Neutrophil (primary cell): ENCODE results near the gene AGAP1.

Experiments used
- H3K27ac ChIP-seq: fragments of 200-600 bp; sonication (generic); 2 replicates; pipeline ENCODE4 v1.5.1; 2016; ENCODE audit warnings: mild to moderate bottlenecking, moderate library complexity
- H3K27me3 ChIP-seq: fragments of 200-600 bp; sonication (generic); 2 replicates; pipeline ENCODE4 v1.6.0; 2016; ENCODE audit warnings: mild to moderate bottlenecking
- H3K36me3 ChIP-seq: fragments of 200-600 bp; sonication (generic); 2 replicates; pipeline ENCODE4 v1.5.1; 2017
- H3K4me1 ChIP-seq, 2 experiments: fragments of 200-600 bp in 1 of 2; sonication (generic) in 1 of 2; 1 replicate in 1 of 2; 2 replicates in 1 of 2; pipeline versions ENCODE4 v1.5.1 to v1.6.1; 2013 to 2016; ENCODE audit warnings: low read depth in 1 of 2, low read length in 1 of 2, mild to moderate bottlenecking in 1 of 2, moderate library complexity in 1 of 2; ENCODE audit not compliant: control insufficient read depth in 1 of 2, insufficient read depth in 1 of 2
- H3K4me3 ChIP-seq, 2 experiments: fragments of 200-600 bp in 1 of 2; sonication (generic) in 1 of 2; 1 replicate in 1 of 2; 2 replicates in 1 of 2; pipeline ENCODE4 v1.5.1; 2013 to 2016; ENCODE audit warnings: low read depth in 1 of 2, low read length in 1 of 2, mild to moderate bottlenecking in 1 of 2, moderate library complexity in 1 of 2
- H3K9me3 ChIP-seq: fragments of 200-600 bp; sonication (generic); 2 replicates; pipeline ENCODE4 v1.5.1; 2016
- TF ChIP-seq, protein P1 (sequence below): fragments of 200-600 bp; sonication (generic); IDR thresholded peaks from 2 replicates; pipeline ENCODE4 v1.5.1; 2016; ENCODE audit warnings: antibody characterized with exemption

Gene AGAP1

GRCh38 chr2:235569837-235570236 lies 76.0 kb downstream of the AGAP1 start:
- TF ChIP-seq, protein P1, sequence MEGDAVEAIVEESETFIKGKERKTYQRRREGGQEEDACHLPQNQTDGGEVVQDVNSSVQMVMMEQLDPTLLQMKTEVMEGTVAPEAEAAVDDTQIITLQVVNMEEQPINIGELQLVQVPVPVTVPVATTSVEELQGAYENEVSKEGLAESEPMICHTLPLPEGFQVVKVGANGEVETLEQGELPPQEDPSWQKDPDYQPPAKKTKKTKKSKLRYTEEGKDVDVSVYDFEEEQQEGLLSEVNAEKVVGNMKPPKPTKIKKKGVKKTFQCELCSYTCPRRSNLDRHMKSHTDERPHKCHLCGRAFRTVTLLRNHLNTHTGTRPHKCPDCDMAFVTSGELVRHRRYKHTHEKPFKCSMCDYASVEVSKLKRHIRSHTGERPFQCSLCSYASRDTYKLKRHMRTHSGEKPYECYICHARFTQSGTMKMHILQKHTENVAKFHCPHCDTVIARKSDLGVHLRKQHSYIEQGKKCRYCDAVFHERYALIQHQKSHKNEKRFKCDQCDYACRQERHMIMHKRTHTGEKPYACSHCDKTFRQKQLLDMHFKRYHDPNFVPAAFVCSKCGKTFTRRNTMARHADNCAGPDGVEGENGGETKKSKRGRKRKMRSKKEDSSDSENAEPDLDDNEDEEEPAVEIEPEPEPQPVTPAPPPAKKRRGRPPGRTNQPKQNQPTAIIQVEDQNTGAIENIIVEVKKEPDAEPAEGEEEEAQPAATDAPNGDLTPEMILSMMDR = no peak
- peaks cover 20% of the 10 kb centered on the region for H3K27me3 ChIP-seq
- H3K27ac ChIP-seq = no peak overlapping the region
- H3K36me3 ChIP-seq = no peaks in the 10 kb centered on the region
- no peak overlapping the region for H3K4me3 ChIP-seq
- H3K9me3 ChIP-seq = no peaks in the 10 kb centered on the region
- no peaks in the 10 kb centered on the region for H3K4me1 ChIP-seq

DNA sequence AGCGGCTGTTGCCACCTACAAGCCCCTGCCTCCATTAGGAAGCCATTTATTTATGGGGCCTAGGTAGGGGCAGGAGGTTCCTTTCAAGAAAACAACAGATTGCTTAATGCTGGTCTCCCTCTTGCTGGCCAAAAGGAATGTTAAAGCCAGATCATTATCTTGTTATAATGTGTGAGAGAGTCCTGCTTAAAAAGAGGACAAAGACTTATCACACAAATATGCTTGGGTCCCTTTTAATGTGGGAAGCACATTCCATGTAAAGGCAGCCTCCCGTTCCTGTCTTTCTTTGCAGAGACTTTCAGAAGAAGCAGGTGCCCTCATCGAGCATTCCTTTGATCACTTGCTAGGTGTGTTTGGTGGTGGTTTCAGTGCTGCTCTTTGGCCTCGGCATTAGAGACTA lies 76.4 kb downstream of the AGAP1 start:
- H3K27me3 ChIP-seq = peaks cover 20% of the 10 kb centered on the region
- no peaks in the 10 kb centered on the region for H3K9me3 ChIP-seq
- H3K27ac ChIP-seq = no peak overlapping the region
- H3K36me3 ChIP-seq = no peaks in the 10 kb centered on the region
- H3K4me1 ChIP-seq = no peaks in the 10 kb centered on the region
- TF ChIP-seq, protein P1 = no peak
- H3K4me3 ChIP-seq = no peak overlapping the region

DNA sequence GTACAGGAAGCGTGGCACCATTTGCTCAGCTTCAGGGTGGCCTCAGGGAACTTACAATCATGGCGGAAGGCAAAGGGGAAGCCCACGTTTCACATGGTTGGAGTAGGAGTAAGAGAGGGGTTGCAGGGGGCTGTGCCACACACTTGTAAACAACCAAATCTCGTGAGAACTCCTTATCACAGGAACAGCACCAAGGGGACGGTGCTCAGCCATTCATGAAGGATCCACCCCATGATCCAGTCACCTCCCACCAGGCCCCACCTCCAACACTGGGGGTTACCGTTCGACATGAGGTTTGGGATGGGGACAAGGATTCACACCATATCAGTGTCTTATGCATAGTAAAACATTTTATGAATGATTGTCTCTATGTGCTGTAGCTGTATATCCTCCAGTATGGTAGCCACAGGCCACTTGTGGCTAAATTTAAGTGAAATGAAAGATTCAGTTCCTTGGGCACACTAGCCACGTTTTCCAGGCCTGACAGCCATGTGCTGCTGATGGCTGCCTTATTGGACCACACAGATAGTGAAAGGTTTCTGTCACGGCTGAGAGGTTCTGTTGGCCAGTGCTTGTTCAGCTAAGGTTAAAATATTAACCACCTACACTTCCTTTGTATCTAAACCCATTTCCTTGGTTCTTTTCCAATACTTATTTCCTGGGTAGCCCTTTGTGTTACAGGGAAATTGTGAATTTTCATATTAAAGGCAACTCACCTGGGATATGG lies 77.3 kb downstream of the AGAP1 start:
- no peaks in the 10 kb centered on the region for H3K9me3 ChIP-seq
- H3K4me3 ChIP-seq = no peak overlapping the region
- H3K27me3 ChIP-seq = peaks cover 12% of the 10 kb centered on the region
- TF ChIP-seq, protein P1 = no peak
- no peaks in the 10 kb centered on the region for H3K4me1 ChIP-seq
- no peaks in the 10 kb centered on the region for H3K36me3 ChIP-seq
- H3K27ac ChIP-seq = no peak overlapping the region

DNA sequence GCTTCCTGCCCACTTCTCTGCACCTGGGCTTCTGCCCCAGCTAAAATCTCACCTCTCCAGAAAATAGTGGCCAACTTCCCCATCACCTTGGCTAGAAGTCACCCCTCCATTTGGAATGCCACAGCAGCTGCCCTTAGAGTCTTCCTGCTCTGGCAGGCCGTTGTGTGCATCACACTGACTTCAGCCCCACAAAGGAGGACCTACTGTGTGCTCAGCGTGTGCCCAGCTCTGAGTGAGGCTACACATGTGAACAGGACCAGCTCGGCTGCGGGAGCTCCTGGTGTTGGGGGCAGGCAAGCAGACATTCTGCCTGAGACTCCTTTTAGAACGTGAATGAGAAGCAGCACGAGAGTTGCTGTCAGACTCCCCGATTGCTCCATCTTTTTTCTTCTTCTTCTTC lies 78.7 kb downstream of the AGAP1 start:
- no peak overlapping the region for H3K27ac ChIP-seq
- H3K4me1 ChIP-seq = no peaks in the 10 kb centered on the region
- TF ChIP-seq, protein P1 = no peak
- no peaks in the 10 kb centered on the region for H3K36me3 ChIP-seq
- no peak overlapping the region for H3K4me3 ChIP-seq
- H3K27me3 ChIP-seq = no peaks in the 10 kb centered on the region
- no peaks in the 10 kb centered on the region for H3K9me3 ChIP-seq

DNA sequence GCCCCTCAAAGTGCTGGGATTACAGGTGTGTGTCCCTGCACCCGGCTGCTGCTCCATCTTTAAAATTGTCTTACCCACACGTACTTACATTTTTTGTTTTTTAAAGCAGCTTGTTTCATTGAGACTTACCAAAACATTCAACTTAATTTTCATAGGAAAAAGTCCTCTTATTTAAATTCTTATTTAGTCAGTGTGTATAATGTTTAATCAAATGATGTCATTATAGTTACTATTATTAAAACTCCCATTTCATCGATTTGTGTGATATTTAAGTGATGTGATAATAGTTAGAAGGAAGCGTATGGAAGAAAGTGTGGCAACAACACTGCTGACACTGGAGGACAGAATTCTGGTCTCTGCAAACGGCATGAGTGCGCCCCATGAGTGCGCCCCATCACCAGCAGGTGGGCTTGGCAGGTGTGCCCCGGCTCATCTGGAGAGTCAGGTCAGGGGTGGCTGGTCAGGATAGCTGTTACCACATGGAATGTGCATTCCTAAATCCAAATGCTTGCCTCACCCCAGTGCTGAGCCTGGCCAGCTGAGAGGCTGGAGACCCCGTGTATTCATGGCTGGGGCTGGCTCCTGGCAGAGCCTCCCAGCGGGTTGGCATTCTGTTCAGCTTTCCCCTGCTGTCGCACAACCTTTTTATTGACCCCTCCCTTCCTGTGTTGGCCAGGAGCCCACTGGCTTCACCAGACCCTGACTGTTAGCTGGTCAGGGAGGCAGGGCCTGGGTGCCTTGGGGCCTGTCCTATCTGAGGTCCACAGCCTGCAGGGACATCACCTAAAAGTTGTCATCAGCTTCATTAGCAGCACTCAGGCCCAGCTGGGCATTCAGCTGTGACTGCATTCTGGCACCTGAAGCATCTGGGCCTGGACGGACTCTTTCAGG lies 79.7 kb downstream of the AGAP1 start:
- no peak overlapping the region for H3K4me3 ChIP-seq
- TF ChIP-seq, protein P1 = no peak

More for the DNA sequence above, 79.7 kb downstream of the AGAP1 start:
- Histone ChIP-seq H3K9me3 (no peaks in the 10 kb centered on the region), H3K27ac (no peak overlapping the region), H3K4me1 (no peaks in the 10 kb centered on the region), H3K36me3 (no peaks in the 10 kb centered on the region), H3K27me3 (no peaks in the 10 kb centered on the region)
